HG03558 (cell line): ENCODE measurements around the gene NEDD9.

Experiments
- ATAC-seq: cut with Tn5 transposase; IDR thresholded peaks from one replicate; pipeline ENCODE4 v1.9.1; 2021; ENCODE audit warnings: moderate number of reproducible peaks; ENCODE audit not compliant: unreplicated experiment; ENCODE audit errors: extremely low read depth

NEDD9 gene

GRCh38 chr6:11232193-11232769 is at the start of gene NEDD9:
NEDD9 (minus strand) TSS chr6:11232668; CDS start chr6:11232515, 153 bp downstream.
- ATAC-seq = peak; percentile 97

GRCh38 chr6:11282245-11282644 is 49.8 kb upstream of the NEDD9 start:
- ATAC-seq = no peak

- no peak for ATAC-seq
Measured at GRCh38 chr6:11280394-11280793, 47.9 kb upstream of the NEDD9 start.

- no peak for ATAC-seq
Measured at GRCh38 chr6:11279284-11279689, 46.8 kb upstream of the NEDD9 start.

GRCh38 chr6:11278207-11278559 is 45.7 kb upstream of the NEDD9 start:
- no peak for ATAC-seq

- ATAC-seq = no peak
Measured at GRCh38 chr6:11277275-11278206, 45.1 kb upstream of the NEDD9 start.

- ATAC-seq = no peak
Measured at GRCh38 chr6:11276911-11277274, 44.4 kb upstream of the NEDD9 start.

- ATAC-seq = no peak
Measured at GRCh38 chr6:11276228-11276627, 43.8 kb upstream of the NEDD9 start.

- ATAC-seq = peak; percentile 67
Measured at GRCh38 chr6:11275598-11275997, 43.1 kb upstream of the NEDD9 start.

- no peak for ATAC-seq
Measured at GRCh38 chr6:11273406-11274065, 41.1 kb upstream of the NEDD9 start.

GRCh38 chr6:11272491-11273192 is 40.2 kb upstream of the NEDD9 start:
- no peak for ATAC-seq

GRCh38 chr6:11271228-11272020 is 39.0 kb upstream of the NEDD9 start:
- ATAC-seq = no peak

GRCh38 chr6:11270030-11271027 is 37.9 kb upstream of the NEDD9 start:
- ATAC-seq = no peak

GRCh38 chr6:11268978-11269377 is 36.5 kb upstream of the NEDD9 start:
- ATAC-seq = no peak

GRCh38 chr6:11266926-11267325 is 34.5 kb upstream of the NEDD9 start:
- no peak for ATAC-seq

GRCh38 chr6:11265932-11266331 is 33.5 kb upstream of the NEDD9 start:
- no peak for ATAC-seq

- no peak for ATAC-seq
Measured at GRCh38 chr6:11264100-11264499, 31.6 kb upstream of the NEDD9 start.

GRCh38 chr6:11263291-11263775 is 30.9 kb upstream of the NEDD9 start:
- no peak for ATAC-seq

GRCh38 chr6:11262242-11262641 is 29.8 kb upstream of the NEDD9 start:
- no peak for ATAC-seq
